T47D (cell line): ENCODE measurements around the gene LAMTOR2.

Source experiments
- DNase-seq, 2 experiments: peaks; one replicate each; pipeline versions ENCODE4 v3.0.0 to v3.0.0-alpha.2; 2011 to 2012; ENCODE audit warnings: low read depth in 1 of 2, low spot score in 1 of 2
- JUND ChIP-seq: IDR thresholded peaks from 2 replicates; pipeline ENCODE4 v1.6.1; 2012; ENCODE audit warnings: low read depth
- in situ Hi-C: cut with HindIII; loops from 2 replicates; pipeline ENCODE4 v1.10.0; 2016; ENCODE audit warnings: low sequenced_read_pairs, low pct_unique_long_range_greater_than_20kb

The LAMTOR2 gene

GRCh38 chr1:156054500-156055280 lies at the start of gene LAMTOR2:
LAMTOR2 (plus strand) TSS chr1:156054782; CDS start chr1:156054890, 108 bp downstream.
- in situ Hi-C loops = no loop called here
- TF ChIP-seq JUND = no peak
- DNase-seq = peak; percentile 97 to 99

- no peak for TF ChIP-seq JUND
- in situ Hi-C loops = no loop called here
- peak in 1 of 2 experiments; percentile 53 for DNase-seq
Observed at GRCh38 chr1:156004843-156005584, 49.6 kb upstream of the LAMTOR2 start.

DNA sequence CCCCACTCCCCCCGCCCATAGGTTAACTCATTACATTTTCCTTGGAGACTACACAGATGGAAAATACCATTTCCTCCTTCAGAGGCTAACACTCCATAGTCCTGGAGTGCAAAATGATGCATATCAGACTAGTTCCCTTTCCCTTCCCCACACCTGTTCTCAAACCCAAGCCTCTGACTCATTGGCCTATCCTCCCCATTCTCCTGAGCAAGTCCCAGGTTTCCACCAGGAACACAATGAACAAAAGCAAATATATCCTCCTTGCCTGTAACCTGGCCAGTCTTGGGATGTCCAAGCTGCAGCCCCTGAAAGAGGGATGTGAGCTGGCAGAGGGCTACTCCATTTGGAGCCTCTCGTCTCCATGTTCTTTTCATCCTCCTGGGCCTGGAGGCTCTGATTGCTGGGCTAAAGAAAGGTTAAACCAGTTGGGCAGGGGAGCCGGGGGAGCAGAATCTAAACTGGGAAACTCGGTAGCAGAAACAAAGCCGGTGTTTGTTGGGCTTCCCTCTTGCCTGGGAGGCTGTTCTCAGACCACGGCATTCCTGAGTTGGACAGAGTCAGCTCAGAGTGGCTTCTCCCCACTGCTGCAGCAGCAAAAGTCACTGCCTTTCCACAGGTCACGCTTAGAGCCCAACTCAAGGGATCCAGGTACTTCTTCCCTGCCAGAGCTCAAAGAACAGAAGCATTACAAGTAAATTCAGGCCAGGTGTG lies 47.8 kb upstream of the LAMTOR2 start:
- peak in 1 of 2 experiments; percentile 67 for DNase-seq
- in situ Hi-C loops = no loop called here
- no peak for TF ChIP-seq JUND

DNA sequence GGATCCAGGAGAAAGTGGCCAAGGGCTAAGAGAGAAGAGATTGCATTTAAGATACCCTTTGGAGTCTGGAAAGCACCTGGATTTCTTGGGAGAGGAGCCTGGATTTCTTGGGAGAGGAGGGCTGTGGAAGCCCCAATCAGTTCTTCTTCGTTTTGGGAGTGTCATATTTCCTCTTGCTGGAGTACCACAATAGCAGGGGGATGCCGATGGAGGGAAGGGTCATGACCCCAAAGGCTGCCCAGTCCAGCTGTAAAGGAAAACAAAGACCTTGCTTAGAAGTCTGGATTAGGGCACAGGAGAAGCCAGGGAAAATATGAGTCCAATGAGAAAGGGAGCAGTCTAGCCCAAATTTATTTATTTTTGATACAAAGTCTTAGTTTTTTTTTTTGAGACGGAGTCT lies 45.2 kb upstream of the LAMTOR2 start:
- DNase-seq = no peak
- in situ Hi-C loops = no loop called here
- TF ChIP-seq JUND = no peak

- in situ Hi-C loops = no loop called here
- no peak for TF ChIP-seq JUND
Observed at GRCh38 chr1:156012051-156012817, 42.3 kb upstream of the LAMTOR2 start.

DNA sequence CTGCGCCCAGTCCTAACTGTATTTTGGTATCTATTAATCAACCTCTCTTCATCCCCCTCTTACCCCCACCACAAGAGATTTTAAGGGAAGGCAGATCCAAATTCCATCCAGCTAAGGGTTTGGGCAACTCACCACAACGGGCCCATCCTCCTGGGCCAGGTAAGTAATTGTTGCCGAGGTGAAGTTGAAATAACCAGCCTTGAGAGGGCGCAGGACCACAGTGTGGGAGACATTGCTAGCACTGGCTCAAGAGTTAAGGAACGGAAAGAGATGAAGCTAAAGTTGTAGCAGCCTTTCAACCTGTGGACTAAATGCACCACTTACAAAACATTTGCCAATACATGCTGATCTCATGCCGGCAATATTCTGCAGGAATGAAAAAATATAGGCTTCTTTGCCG lies 39.8 kb upstream of the LAMTOR2 start:
- peak in 1 of 2 experiments; percentile 35 for DNase-seq
- in situ Hi-C loops = no loop called here
- no peak for TF ChIP-seq JUND

More at GRCh38 chr1:156012051-156012817, 42.3 kb upstream of the LAMTOR2 start:
- no peak for DNase-seq

DNA sequence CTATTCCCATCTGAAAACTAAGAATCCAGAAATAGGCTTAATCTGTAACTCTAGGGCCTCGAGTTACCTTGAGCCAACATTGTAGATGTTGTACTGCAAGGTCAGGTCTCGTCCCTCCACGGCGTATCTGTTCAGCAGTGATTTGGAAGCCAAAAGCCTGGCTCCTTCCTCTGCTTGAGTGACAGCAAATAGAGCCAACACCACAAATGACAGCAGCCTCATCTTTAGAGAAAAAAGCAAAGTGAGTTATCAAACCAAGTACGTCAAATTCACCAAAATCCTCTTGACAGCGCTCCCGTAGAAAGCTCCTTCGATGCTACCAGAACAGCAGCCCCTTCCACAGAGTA lies 34.7 kb upstream of the LAMTOR2 start:
- no peak for TF ChIP-seq JUND
- in situ Hi-C loops = no loop called here
- DNase-seq = no peak

DNA sequence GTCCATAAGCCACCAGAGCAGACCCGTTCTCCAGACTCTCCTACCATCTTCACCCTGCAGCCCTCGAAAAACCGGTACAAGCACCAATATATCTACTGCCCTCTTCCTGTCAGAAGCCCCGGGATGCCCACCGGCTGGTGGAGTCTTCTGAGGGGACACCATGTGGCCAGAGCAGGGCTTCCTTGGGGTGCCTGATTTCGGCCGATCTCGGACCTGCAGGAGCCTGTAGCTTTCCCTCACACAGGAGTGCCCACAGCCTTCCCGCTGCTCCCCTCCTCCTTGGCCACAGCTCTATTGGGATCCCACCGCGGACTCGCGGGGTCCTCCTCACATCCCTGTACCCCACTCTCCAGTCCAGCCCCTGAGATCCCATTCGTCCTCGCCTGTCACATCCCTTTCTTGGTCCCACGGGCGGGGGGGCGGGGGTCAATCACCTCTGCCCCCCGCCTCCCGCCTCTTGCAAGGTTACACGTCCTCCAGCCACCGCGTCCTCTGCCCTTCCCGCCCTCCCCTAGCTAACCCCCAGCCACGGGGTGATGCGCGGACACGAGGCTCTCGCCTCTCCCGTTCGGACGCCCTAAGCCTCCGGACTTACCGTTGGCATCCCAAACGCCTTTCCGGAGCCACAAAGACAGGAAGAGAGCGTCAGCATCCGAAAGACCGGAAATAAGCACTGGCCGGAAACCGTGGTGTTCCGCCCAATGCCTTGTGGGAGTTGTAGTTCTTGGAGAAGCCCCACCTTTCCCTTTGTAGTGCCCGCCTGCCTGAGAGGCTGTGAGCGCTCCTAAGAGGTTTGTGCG lies 34.1 kb upstream of the LAMTOR2 start, which contains the start of gene SSR2:
Gene SSR2 (minus strand): TSS at position 659 of the 800 bp plus-strand sequence. CDS start 784 bp downstream, outside the sequence.
- TF ChIP-seq JUND = no peak

DNA sequence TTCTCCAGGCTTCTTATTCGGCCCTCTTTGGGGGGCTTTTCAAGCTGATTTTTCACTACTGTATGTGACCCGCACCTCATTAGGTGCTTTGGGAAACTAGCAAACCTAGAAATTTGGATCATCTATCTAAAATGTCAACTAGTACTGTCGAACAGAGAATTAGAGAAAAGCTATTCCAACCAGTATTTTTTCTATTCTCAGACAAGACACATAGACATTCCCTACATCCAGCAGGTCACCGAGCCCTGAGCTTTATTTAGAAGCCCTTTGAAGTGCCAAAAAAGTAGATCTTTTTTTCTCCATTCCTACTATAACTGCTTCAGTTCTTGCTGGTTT lies 33.5 kb upstream of the LAMTOR2 start:
- in situ Hi-C loops = no loop called here
- DNase-seq = no peak
- TF ChIP-seq JUND = no peak

More for the DNA sequence above, 34.1 kb upstream of the LAMTOR2 start, which contains the start of gene SSR2:
- peak; percentile 94 to 97 for DNase-seq
- in situ Hi-C loops = no loop called here

DNA sequence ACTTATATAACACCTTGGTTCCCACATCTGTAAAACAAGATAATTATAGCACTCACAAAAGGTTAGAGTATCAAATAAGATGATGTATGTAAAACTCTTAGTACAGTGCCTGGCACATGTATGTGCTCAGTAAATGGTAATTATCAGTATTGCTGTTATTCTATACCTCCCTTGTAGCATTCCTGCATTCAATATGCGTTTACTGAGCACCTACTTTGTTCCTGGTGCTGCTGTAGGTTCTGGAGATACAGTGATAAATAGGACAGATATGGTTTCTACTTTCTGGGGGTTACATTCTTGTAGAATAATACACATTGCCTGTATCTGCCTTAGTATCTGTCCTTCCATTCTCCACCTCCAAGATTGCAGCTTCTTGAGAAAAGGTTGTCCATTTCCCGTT lies 32.6 kb upstream of the LAMTOR2 start:
- in situ Hi-C loops = no loop called here
- DNase-seq = no peak
- no peak for TF ChIP-seq JUND

DNA sequence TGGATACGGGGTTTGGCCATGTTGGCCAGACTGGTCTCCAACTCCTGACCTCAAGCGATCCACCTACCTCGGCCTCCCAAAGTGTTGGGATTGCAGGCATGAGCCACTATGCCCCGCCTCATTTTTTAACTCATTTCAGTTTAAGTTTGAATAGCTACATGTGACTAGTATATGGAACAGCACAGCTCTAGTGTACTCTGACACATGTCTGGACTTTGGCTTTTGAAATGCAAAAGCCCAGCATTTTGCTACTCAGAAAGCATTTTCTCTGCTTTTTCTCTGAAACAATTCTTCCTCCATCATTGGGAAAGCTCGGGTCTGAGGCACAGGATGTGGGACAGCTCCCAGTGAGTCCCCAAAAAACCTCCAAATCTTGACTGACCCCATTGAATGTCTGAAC lies 29.8 kb upstream of the LAMTOR2 start:
- TF ChIP-seq JUND = no peak
- DNase-seq = no peak
- in situ Hi-C loops = no loop called here
